Type B pancreatic cell (in vitro differentiated cells): Measurements from ENCODE around the gene GPR173. TPM values are rescaled to one million over a fixed set of nuclear protein-coding genes. Genes with fewer than 3 reads are reported as not detected.

ENCODE experiments used
- DNase-seq: peaks from one replicate; pipeline ENCODE4 v3.0.0; 2021; ENCODE audit warnings: mixed read lengths; ENCODE audit not compliant: unreplicated experiment; ENCODE audit errors: extremely low spot score
- H3K27ac Mint-ChIP-seq: 2 replicates; pipeline ENCODE4 v1.8.0; 2021; ENCODE audit warnings: mild to moderate bottlenecking, mixed read lengths
- H3K27me3 Mint-ChIP-seq: 2 replicates; pipeline ENCODE4 v1.8.0; 2021; ENCODE audit warnings: mixed read lengths
- H3K36me3 Mint-ChIP-seq: 2 replicates; pipeline ENCODE4 v1.8.0; 2021; ENCODE audit warnings: mixed read lengths
- H3K4me1 Mint-ChIP-seq: one replicate; pipeline ENCODE4 v1.8.0; 2021; ENCODE audit warnings: mixed read lengths; ENCODE audit not compliant: unreplicated experiment
- H3K4me3 Mint-ChIP-seq: 2 replicates; pipeline ENCODE4 v1.8.0; 2021; ENCODE audit warnings: mild to moderate bottlenecking, mixed read lengths
- H3K9me3 Mint-ChIP-seq: 2 replicates; pipeline ENCODE4 v1.8.0; 2021; ENCODE audit warnings: mixed read lengths
- CTCF ChIP-seq: fragments of 200-600 bp; sonication (generic); conservative IDR thresholded peaks from 2 replicates; pipeline ENCODE4 v1.5.0; 2021; ENCODE audit warnings: antibody characterized with exemption, mild to moderate bottlenecking
- total RNA-seq: library from RNA; stranded (reverse); gene quantifications from 2 replicates; pipeline ENCODE4 v1.2.1, GENCODE V29; 2021; ENCODE audit warnings: low replicate concordance

The GPR173 gene
- total RNA-seq, 1 donor from 2014 or later = 11.5 TPM

GRCh38 chrX:53082773-53083616 lies 34.4 kb downstream of the GPR173 start:
- Mint-ChIP-seq H3K9me3 (no peaks in the 10 kb centered on the region), H3K4me1 (peaks cover 31% of the 10 kb centered on the region), H3K27me3 (no peaks in the 10 kb centered on the region), H3K27ac (peak overlapping the region; percentile 79), H3K4me3 (peak overlapping the region; percentile 95), H3K36me3 (peaks cover 13% of the 10 kb centered on the region)
- DNase-seq = peak; percentile 50
- TF ChIP-seq CTCF = no peak

GRCh38 chrX:53084043-53084570 lies 35.5 kb downstream of the GPR173 start:
- peak overlapping the region; percentile 95 for H3K4me3 Mint-ChIP-seq
- no peaks in the 10 kb centered on the region for H3K9me3 Mint-ChIP-seq
- H3K4me1 Mint-ChIP-seq = peaks cover 35% of the 10 kb centered on the region
- H3K27me3 Mint-ChIP-seq = no peaks in the 10 kb centered on the region
- H3K27ac Mint-ChIP-seq = peak overlapping the region; percentile 79
- peaks cover 13% of the 10 kb centered on the region for H3K36me3 Mint-ChIP-seq
- DNase-seq = peak; percentile 25
- no peak for TF ChIP-seq CTCF

- H3K4me1 Mint-ChIP-seq = peaks cover 31% of the 10 kb centered on the region
These were observed 36.3 kb downstream of the GPR173 start for GRCh38 chrX:53084863-53085262.

GRCh38 chrX:53085661-53086229 lies 37.2 kb downstream of the GPR173 start:
- no peak for TF ChIP-seq CTCF
- no peaks in the 10 kb centered on the region for H3K9me3 Mint-ChIP-seq
- peak overlapping the region; percentile 42 for H3K4me3 Mint-ChIP-seq
- H3K36me3 Mint-ChIP-seq = peaks cover 13% of the 10 kb centered on the region
- peak; percentile 15 for DNase-seq
- H3K4me1 Mint-ChIP-seq = peaks cover 25% of the 10 kb centered on the region
- peak overlapping the region; percentile 53 for H3K27ac Mint-ChIP-seq
- H3K27me3 Mint-ChIP-seq = no peaks in the 10 kb centered on the region

More at GRCh38 chrX:53084863-53085262, 36.3 kb downstream of the GPR173 start:
- no peak overlapping the region for H3K27ac Mint-ChIP-seq
- H3K9me3 Mint-ChIP-seq = no peaks in the 10 kb centered on the region
- peak overlapping the region; percentile 19 for H3K4me3 Mint-ChIP-seq
- H3K36me3 Mint-ChIP-seq = peaks cover 13% of the 10 kb centered on the region
- TF ChIP-seq CTCF = no peak
- DNase-seq = peak; percentile 48
- H3K27me3 Mint-ChIP-seq = no peaks in the 10 kb centered on the region

GRCh38 chrX:53086464-53086863 lies 37.9 kb downstream of the GPR173 start:
- Mint-ChIP-seq H3K27me3 (no peaks in the 10 kb centered on the region), H3K9me3 (no peaks in the 10 kb centered on the region), H3K36me3 (peaks cover 13% of the 10 kb centered on the region), H3K4me3 (no peak overlapping the region), H3K4me1 (peaks cover 23% of the 10 kb centered on the region), H3K27ac (no peak overlapping the region)
- no peak for DNase-seq
- no peak for TF ChIP-seq CTCF
